Measurements from ENCODE around the gene PGK2. TPM values are rescaled to one million over a fixed set of nuclear protein-coding genes. Genes with fewer than 3 reads are reported as not detected.

PGK2 gene
- total RNA-seq, 1 experiment from 2014 or later: not detected

DNA sequence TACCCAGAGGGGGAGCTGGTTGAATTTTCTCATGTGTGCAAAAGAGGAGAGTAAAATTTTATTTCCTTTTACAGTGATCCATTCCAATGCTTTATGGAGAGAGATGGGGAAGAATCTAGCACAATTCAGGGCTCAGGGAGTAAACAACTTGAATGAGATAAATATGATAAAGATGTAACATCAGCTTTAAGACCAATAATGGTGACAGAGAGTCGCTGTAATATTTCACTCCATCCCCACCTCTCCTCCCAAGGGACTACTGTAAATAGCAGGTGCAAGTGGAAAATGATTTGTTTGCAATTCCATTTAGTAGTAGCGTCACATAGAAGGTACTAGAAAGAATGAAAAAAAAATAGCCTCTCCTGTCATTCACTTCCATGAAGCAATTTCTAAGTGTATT, 47.7 kb downstream of the PGK2 start:
- DNase-seq (ENCODE audit: extremely low read depth, low read depth): no peak

DNA sequence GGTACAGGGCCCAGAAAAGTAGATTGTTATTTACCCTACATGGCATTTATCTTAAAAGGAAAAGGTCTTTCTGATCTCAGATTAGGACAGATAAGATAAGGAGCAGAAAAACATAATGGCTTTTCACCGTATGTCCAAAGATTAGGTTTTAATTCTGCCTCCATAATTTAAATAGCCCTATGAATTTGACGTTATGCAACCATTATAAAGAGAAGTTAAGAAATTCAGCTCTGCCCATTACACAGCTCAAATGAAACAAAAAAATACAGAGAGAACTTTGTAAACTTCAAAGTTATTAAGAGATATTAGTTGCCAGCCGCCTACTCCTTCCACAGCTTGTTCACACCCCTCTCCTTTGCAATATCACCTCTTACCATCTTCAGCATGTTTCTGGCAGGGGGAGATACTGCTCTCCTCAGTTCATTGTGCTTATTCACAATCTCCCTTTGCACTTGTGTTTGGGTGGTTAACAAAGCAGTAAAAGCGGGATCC, 51.0 kb downstream of the PGK2 start:
- DNase-seq (ENCODE audit: extremely low read depth, low read depth): no peak

Other genes starting within 250 kb of the PGK2 start
- gene C6orf141, start 236.6 kb downstream of the PGK2 start, total RNA-seq (2014; rRNA removed; shearing (Covaris generic)): 0.47 TPM in 1 of 2 replicates, not detected in the other
- gene RHAG, start 150.4 kb downstream of the PGK2 start, total RNA-seq (2014; rRNA removed; shearing (Covaris generic)): not detected in 2 replicates
- gene CRISP2, start 73.7 kb downstream of the PGK2 start, total RNA-seq (2014; rRNA removed; shearing (Covaris generic)): 0.12 TPM in 1 of 2 replicates, not detected in the other
- not detected in 2 replicates for gene CRISP3, start 42.9 kb downstream of the PGK2 start, total RNA-seq (2014; rRNA removed; shearing (Covaris generic))
- not detected in 2 replicates for gene CRISP1, start 79.2 kb upstream of the PGK2 start, total RNA-seq (2014; rRNA removed; shearing (Covaris generic))
- gene DEFB114, start 176.9 kb upstream of the PGK2 start, total RNA-seq (2014; rRNA removed; shearing (Covaris generic)): not detected in 2 replicates
- gene DEFB113, start 182.3 kb upstream of the PGK2 start, total RNA-seq (2014; rRNA removed; shearing (Covaris generic)): not detected in 2 replicates
- not detected in 2 replicates for gene DEFB110, start 234.7 kb upstream of the PGK2 start, total RNA-seq (2014; rRNA removed; shearing (Covaris generic))

Data from NCI-H460 (cell line).